ENCODE data around the gene CDK15. TPM values are rescaled to one million over a fixed set of nuclear protein-coding genes. Genes with fewer than 3 reads are reported as not detected.

CDK15 gene
- total and polyA plus RNA-seq, 8 donors: 0.20 to 0.84 (median 0.43) TPM

- H3K9me3 ChIP-seq: no peaks in the 10 kb centered on the region
- H3K27ac ChIP-seq: no peak overlapping the region
- peaks cover 0 to 5% of the 10 kb centered on the region in 2 donors for H3K4me1 ChIP-seq
- no peak for ATAC-seq
- TF ChIP-seq CTCF (IDR thresholded peaks at IDR 0.05): no peak
- intact Hi-C loops (cut with DNase I): loop anchor here in 1 of 2 donors (5.0 kb wide), 1 partner anchor 314 kb away; no protein-coding TSS in a partner anchor
- H3K36me3 ChIP-seq: no peaks in the 10 kb centered on the region
- H3K4me3 ChIP-seq: no peak overlapping the region
- no peak for DNase-seq
- peaks cover 0 to 45% of the 10 kb centered on the region in 2 donors for H3K27me3 ChIP-seq
Measured at GRCh38 chr2:201862843-201863242, 56.5 kb downstream of the CDK15 start.

GRCh38 chr2:201866643-201867473 lies 60.5 kb downstream of the CDK15 start:
- DNase-seq (no peak), ATAC-seq (no peak)
- TF ChIP-seq CTCF (IDR thresholded peaks at IDR 0.05): no peak
- H3K4me1 ChIP-seq: no peaks in the 10 kb centered on the region
- H3K4me3 ChIP-seq: no peak overlapping the region
- intact Hi-C loops (cut with DNase I): no loop called here
- peaks cover 0 to 5% of the 10 kb centered on the region in 2 donors for H3K27me3 ChIP-seq
- no peaks in the 10 kb centered on the region for H3K9me3 ChIP-seq
- no peak overlapping the region for H3K27ac ChIP-seq
- H3K36me3 ChIP-seq: no peaks in the 10 kb centered on the region

- TF ChIP-seq CTCF (IDR thresholded peaks at IDR 0.05): no peak
- Histone ChIP-seq H3K36me3 (no peaks in the 10 kb centered on the region), H3K27ac (no peak overlapping the region), H3K4me3 (no peak overlapping the region), H3K4me1 (no peaks in the 10 kb centered on the region), H3K27me3 (no peaks in the 10 kb centered on the region), H3K9me3 (no peaks in the 10 kb centered on the region)
- ATAC-seq (no peak), DNase-seq (no peak)
- intact Hi-C loops (cut with DNase I): no loop called here
Measured at GRCh38 chr2:201871471-201871870, 65.1 kb downstream of the CDK15 start.

- intact Hi-C loops (cut with DNase I): no loop called here
- Histone ChIP-seq H3K27me3 (no peaks in the 10 kb centered on the region), H3K9me3 (no peaks in the 10 kb centered on the region), H3K4me3 (no peak overlapping the region), H3K36me3 (no peaks in the 10 kb centered on the region), H3K27ac (no peak overlapping the region), H3K4me1 (no peaks in the 10 kb centered on the region)
- DNase-seq (no peak), ATAC-seq (no peak)
- no peak for TF ChIP-seq CTCF (IDR thresholded peaks at IDR 0.05)
Measured at GRCh38 chr2:201872591-201872990, 66.3 kb downstream of the CDK15 start.

GRCh38 chr2:201879996-201880395 lies 73.7 kb downstream of the CDK15 start:
- H3K36me3 ChIP-seq: no peaks in the 10 kb centered on the region
- ATAC-seq (no peak), DNase-seq (no peak)
- H3K27me3 ChIP-seq: peaks cover 0 to 47% of the 10 kb centered on the region in 2 donors
- no peak overlapping the region for H3K4me3 ChIP-seq
- H3K27ac ChIP-seq: no peak overlapping the region
- no peaks in the 10 kb centered on the region for H3K9me3 ChIP-seq
- peaks cover 0 to 7% of the 10 kb centered on the region in 2 donors for H3K4me1 ChIP-seq
- intact Hi-C loops (cut with DNase I): no loop called here
- TF ChIP-seq CTCF (IDR thresholded peaks at IDR 0.05): no peak

Measured in left lung (tissue), 10 donors.